HPDE6-E6E7 (cell line): ENCODE data around the gene APLN.

Source experiments
- DNase-seq: peaks from one replicate; pipeline ENCODE4 v3.0.0; 2011; ENCODE audit warnings: missing footprints; ENCODE audit errors: extremely low spot score

APLN gene

DNA sequence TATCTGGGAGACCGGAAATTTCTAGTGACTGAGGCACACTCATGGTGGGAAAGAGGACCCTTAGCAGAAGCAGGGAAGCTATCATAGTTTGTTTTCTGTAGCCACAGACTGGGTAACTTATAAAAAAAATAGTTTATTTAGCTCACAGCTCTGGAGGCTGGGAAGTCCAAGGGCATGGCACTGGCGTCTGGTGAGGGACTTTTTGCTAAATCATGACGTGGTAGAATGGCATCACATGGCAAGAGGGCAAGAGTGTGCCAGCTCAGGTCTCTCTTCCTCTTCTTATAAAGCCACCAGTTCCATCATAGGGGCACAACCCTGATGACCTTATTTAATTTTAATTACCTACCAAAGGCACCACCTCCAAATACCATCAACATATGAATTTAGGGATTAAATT, 13.3 kb downstream of the APLN start:
- no peak for DNase-seq

- DNase-seq = no peak
Measured at GRCh38 chrX:129640737-129641136, 14.0 kb downstream of the APLN start.

GRCh38 chrX:129638917-129639316, 15.8 kb downstream of the APLN start:
- DNase-seq = no peak

DNA sequence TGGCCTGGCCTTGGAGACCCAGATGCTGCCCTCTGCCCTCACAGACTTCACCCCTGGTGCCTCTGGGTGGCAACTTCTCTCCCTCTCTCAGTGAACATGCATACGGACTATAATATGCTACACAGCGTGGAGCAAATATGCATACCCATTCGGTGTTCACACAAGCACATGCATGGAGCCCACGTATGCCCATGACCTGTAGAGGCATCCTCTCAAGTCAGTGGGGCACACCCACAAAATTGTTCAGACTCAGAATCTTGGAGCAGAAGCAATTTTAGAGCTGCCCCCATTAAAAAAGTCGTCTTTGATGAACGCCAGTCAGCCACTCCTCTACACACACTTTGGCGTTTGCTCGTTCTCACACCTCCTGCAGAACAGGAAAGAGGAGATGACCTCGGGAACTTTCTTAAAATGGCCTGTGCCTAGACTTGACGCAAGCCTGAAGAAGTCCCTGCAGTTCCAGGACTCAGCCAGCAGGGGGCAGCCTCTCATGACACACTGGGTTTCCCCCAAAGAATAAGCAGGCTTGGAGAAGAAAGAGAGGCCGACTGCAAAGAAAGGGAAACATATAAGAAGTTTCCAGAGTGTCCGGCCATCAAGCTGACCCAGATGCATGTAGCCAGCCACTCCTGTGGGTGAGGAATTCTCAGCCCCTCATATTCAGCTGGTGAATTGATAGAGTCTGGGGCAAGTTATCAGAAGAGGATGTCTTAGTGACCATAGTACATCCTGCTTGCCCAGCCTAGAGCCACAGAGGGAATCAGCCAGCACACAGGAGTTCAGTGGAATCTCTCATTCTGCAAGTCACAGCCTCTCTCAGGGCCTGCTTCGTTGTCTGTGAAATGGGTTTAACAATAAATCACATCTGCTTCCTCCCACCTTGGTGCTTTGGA, 17.3 kb downstream of the APLN start:
- DNase-seq = no peak

- no peak for DNase-seq
Measured at GRCh38 chrX:129636175-129636681, 18.5 kb downstream of the APLN start.

DNA sequence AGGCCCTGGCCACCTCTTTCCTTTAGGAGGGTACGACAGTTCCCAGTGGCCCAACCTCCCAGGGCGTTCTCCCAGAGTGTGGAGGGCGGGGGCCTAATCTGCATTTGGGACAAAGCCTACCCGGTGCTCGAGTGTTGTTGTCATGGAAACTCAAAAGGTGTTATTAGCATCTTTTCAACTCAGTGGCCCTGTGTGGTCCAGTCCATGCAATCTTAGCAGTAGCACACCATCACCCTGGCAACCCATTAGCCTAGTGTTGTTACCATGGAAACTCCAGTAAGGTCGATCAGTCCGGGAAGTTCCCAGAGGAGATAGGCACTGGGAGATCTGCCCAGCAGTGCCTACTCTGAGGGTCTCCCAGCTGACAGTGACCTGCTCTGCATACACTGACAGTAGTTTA, 20.2 kb downstream of the APLN start:
- no peak for DNase-seq

DNA sequence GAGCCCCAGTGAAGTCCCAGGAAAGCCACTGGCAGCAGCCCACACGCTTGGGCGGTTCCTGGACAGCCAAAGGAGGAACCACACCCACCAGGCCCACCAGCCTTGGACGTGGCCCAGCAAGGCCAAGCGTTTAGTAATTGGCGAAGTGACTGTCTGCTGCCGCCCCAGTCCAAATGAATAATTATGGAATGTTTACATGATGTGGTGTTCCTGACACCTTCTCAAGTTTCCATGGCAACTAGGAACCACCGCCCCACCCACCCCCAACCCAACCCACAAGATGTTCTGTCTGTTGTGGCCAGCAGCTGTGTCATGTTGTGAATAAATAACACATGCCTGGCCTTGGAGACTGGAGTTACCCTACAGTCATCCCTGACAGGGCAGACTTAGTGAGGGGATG, 22.3 kb downstream of the APLN start:
- no peak for DNase-seq

- no peak for DNase-seq
Measured at GRCh38 chrX:129631849-129632248, 22.9 kb downstream of the APLN start.

- no peak for DNase-seq
Measured at GRCh38 chrX:129629837-129630236, 24.9 kb downstream of the APLN start.

DNA sequence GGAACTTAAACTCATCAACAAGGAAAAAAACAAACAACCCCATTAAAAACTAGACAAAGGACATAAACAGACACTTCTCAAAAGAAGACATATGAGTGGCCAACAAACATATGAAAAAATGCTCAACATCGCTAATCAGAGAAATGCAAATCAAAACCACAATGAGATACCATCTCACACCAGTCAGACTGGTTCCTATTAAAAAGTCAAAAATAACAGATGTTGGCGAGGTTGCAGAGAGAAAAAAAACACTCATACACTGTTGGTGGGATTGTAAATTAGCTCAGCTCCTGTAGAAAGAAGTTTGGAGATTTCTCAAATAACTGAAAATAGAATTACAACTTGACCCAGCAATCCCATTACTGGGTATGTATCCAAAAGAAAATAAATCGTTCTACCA, 28.7 kb downstream of the APLN start:
- no peak for DNase-seq

DNA sequence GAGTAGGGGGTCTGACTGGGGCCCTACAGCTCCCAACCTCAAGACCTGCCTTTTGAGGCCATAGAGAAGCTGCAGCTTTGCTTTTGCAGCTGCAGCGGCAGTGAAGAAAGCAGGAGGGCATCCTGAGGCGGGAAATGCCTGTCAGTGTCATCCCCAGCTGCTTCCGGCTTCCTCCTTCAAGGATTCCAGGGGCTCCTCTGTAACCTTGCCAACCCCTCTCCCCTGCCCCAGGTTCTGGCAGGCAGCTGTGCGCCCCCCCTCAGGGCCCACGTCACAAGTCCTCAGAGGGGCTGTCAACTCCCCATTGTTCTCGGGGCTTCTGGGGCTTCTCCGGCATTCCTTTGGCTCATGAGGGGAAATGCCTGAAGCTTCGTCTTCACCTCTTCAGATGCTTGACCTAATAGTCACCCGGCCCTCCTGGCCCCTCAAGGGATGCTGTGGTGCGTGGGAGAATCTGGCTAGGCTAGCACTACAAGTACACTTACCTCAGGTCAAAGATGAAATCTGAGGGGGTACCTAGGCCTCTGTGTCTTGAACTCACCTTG, 31.9 kb downstream of the APLN start:
- DNase-seq = peak; percentile 44

GRCh38 chrX:129618997-129619396, 35.8 kb downstream of the APLN start:
- DNase-seq = no peak

DNA sequence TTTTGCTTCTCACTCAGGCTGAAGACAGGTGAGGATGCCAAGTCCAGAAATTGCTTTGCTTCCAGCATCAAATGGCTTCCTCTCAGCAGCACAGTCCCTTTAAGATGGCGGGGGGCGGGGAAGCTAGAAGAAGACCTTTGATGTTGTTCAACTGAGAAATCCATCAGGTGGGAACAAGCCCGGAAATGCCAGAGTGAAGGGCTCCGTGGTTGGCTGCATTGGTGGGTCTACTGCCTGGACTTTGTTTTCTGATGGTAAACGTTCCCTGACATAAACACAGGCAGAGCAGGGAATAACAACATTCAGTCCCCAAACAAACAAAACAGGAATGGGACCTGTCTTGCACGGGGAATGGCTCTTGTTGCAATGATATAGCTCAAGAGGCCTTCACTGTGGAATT, 37.3 kb downstream of the APLN start:
- no peak for DNase-seq

DNA sequence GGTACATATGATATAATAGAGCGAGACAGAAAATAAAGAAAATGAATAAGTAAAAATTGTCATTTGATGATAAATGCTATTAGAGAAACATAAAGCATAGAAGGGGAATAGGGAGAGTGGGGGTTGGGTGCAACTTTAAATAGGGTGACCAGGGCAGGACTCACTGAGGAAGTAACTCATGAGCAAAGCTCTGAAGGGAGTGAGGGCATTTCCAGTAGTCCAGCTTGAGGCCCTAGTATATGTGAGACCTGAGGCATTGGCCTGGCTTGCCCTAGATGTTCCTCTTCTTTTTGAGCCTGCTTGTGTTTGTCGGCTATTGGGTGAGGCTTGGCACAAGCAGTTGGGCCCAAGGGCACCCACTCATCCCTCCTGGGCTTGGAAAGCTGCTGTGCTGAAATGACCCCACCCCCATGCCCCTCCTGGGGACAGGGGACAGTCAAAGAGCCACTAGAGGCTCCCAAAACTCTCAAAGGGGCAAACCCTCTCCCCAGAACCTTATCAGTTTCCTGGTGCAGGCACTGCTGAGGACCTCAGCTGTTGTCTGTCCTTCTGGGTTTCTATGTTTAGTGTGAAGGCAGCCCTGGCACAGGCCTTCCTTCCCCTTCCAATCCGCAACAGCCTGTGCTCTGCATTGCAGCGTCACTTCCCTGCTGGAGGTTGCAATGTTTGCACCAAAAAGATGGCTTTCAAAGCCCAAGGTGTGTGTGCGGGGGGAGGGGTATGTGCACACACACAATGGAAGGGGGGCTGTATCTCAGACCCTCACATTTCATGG, 40.1 kb downstream of the APLN start:
- DNase-seq = no peak

GRCh38 chrX:129613596-129613995, 41.2 kb downstream of the APLN start:
- no peak for DNase-seq

DNA sequence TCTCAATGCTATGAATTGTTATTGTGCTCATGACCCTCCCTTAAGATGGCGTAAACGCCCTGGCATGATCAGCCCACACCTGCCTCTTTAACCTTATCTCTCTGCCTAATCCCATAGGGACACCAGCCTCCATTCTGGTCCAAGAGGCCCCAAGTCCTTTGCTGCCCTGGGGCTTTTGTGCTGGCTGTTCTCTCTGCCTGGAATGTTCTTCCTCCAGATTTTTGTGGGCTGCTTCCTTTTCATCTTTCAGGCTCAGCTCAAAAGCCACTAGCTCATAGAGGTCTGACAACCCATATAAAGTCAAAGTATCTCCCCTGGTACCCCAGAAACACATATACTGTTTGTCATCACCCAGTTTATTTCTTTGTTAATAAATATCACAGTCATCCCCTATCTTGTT, 42.4 kb downstream of the APLN start:
- no peak for DNase-seq

GRCh38 chrX:129609395-129609794, 45.4 kb downstream of the APLN start:
- DNase-seq = no peak

GRCh38 chrX:129608496-129608895, 46.3 kb downstream of the APLN start:
- no peak for DNase-seq

DNA sequence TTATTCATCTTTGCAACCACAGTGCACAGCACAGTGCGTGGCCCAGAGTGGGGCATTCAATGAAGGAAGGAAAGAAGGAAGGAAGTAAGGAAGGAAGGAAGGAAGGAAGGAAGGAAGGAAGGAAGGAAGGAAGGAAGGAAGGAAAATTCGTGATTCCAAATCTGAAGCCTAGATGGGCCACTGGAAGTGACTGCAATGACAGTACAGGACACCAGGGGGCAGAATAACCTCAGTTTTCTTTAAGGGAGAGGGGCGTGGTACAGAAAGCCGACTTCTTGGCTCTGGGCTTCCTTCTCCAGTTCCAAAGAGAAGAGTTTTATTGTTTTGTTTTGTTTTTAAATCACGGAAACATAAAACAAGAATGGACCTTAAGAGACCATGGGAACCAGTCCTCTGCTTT, 47.8 kb downstream of the APLN start:
- peak; percentile 31 for DNase-seq

- DNase-seq = no peak
Measured at GRCh38 chrX:129600981-129601424, 53.8 kb downstream of the APLN start.

DNA sequence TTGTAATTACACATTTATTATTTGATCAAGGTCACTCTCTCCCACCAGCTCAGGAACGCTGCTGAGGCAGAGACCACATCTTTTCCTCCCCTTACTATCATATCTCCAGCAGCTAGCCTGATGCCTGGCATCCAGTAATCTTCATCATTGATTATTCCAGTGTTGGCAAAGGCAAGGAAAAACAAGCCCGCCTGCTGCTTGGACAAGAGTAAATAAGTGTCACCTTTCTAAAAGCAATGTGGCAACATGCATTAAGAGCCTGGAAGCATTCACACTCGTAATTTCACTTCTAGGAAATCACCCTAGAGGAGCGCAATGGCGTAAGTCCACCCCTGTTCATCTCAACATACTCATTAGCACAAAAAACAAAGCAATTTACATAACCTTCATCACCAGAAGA, 54.8 kb downstream of the APLN start:
- DNase-seq = no peak

GRCh38 chrX:129599499-129599898, 55.3 kb downstream of the APLN start:
- DNase-seq = peak; percentile 31

DNA sequence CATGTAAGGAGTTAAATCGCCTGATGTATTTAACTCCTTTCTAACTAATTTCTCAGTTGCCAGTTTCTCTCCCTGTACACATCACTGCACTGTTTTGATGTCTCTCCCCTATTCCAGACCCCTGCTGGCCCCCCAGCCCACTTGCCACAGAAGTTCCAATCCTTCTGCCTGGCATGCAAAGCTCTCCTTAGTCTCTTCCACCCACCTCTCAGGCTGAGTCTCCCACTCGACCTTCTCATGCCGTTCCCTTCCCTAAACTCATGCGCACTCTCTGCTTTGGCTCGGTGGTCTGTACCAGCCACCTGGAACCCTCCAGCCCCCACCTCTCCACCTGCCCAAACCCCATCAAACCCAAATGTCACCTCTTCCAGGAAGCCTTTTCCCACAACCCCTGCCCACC, 56.9 kb downstream of the APLN start:
- no peak for DNase-seq
